Transverse colon (tissue), 4 donors: ENCODE measurements around the gene LOXL1. TPM values are rescaled to one million over a fixed set of nuclear protein-coding genes. Genes with fewer than 3 reads are reported as not detected.
"Not testable (repeated sequence)": the region's sequence is repeated elsewhere in the genome, so short reads cannot be mapped to it uniquely, and the experiment has no call there.

Source experiments
- DNase-seq: peaks from one replicate; pipeline ENCODE4 v3.0.0-alpha.2; 2019
- H3K27ac ChIP-seq, 4 donors: fragments of 200-600 bp; sonication (generic); 2 replicates each; pipeline ENCODE4 v1.5.1; 2016 to 2018; ENCODE audit warnings: inconsistent platforms in 4 of 4
- H3K27me3 ChIP-seq: fragments of 200-600 bp; sonication (generic); 2 replicates; pipeline ENCODE4 v1.5.1; 2017; ENCODE audit warnings: inconsistent platforms
- H3K36me3 ChIP-seq, 4 donors: fragments of 200-600 bp; sonication (generic); 2 replicates each; pipeline ENCODE4 v1.5.1; 2017 to 2019; ENCODE audit warnings: inconsistent platforms in 4 of 4
- H3K4me1 ChIP-seq, 4 donors: fragments of 200-600 bp; sonication (generic); 2 replicates each; pipeline ENCODE4 v1.5.1; 2017 to 2020; ENCODE audit warnings: inconsistent platforms in 4 of 4
- H3K4me3 ChIP-seq, 4 donors: fragments of 200-600 bp; sonication (generic); 1 replicate in 1 of 4; 2 replicates in 3 of 4; pipeline versions ENCODE4 v1.5.1 to v1.6.1; 2017 to 2019; ENCODE audit warnings: inconsistent platforms in 4 of 4
- H3K9me3 ChIP-seq, 2 donors: fragments of 200-600 bp; sonication (generic); 2 replicates each; pipeline ENCODE4 v1.5.1; 2017 to 2019; ENCODE audit warnings: inconsistent platforms in 2 of 2
- EP300 ChIP-seq: sonication (generic); formaldehyde crosslinking; IDR thresholded peaks from one replicate; pipeline ENCODE4 v1.6.1; 2017; ENCODE audit warnings: antibody characterized with exemption, low read depth
- POLR2A ChIP-seq: fragments of 450-650 bp; IDR thresholded peaks from one replicate; pipeline ENCODE4 v1.6.1; 2016; ENCODE audit warnings: antibody characterized with exemption, mild to moderate bottlenecking, moderate library complexity
- POLR2AphosphoS5 ChIP-seq, 3 donors: sonication (generic); formaldehyde crosslinking; IDR thresholded peaks; one replicate each; pipeline ENCODE4 v1.6.1; 2016; ENCODE audit warnings: antibody characterized with exemption in 3 of 3
- WGBS, 2 donors: methylation state at CpG; one replicate each; pipeline ENCODE4 v1.1.5; 2018; ENCODE audit warnings: low coverage in 1 of 2; 5-methylcytosine and 5-hydroxymethylcytosine counted together
- in situ Hi-C, 4 donors: fragments of 200-750 bp; cut with MboI; loops; one replicate each; pipeline versions ENCODE4 v1.15.0 to v1.15.1; 2017; ENCODE audit warnings: low sequenced_read_pairs in 3 of 4, low pct_ligation_motif_present in 1 of 4, low pct_unique_long_range_greater_than_20kb in 1 of 4
- intact Hi-C: fragments of 100-400 bp; cut with DNase I; formaldehyde crosslinking; loops from one replicate; pipeline ENCODE4 v1.15.1; 2023; ENCODE audit warnings: low total_unique reads
- total RNA-seq, 4 donors: library from RNA; depleted of rRNA; stranded (reverse); fragments of >200 nt; gene quantifications; one replicate each; pipeline ENCODE4 v1.1.0, GENCODE V29; 2016
- TF ChIP-seq, protein P1 (sequence below), 5 experiments: fragments of 200-600 bp in 3 of 5; fragments of 450-650 bp in 2 of 5; sonication (generic) in 3 of 5; IDR thresholded peaks; 1 replicate in 2 of 5; 2 replicates in 3 of 5; pipeline ENCODE4 v1.5.1; 2016 to 2017; ENCODE audit warnings: antibody characterized with exemption in 5 of 5, inconsistent platforms in 3 of 5, mild to moderate bottlenecking in 2 of 5, moderate library complexity in 1 of 5

The LOXL1 gene
- total RNA-seq, 4 donors from 2014 or later = 1.8 to 6.8 (median 1.9) TPM; not detected in 1

DNA sequence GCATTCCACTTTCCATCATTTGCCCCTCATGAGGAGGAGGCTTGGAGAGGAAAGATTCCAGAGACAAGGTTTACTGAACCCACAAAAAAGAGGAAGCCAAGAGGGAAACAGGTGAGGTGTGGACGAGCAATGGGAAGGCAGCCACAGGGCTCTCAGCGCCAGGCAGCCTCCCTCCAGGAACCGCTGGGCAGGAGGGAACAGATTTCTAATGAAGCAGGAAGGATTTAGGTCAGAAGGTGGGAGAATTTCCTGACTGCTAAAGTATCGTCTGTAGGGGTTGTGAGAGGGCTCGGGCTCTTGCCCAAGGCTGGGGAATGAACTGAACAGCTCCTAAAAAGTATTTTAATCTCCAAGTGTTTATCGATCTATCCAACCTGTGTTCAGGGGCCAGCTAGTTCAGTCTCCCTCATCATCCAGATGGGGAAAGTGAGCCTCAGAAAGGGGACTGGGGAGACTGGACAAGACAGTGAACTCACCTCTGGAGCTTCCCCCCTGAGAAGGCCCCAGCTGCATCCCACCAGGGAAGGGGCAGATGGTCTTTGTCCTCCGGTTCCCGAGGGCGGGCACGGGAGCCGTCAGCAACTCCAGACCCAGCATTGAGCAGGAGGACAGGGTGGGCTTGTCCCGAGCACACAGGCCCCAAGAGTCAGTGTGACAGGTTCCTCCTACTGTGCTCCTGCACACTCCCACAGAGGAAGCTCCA lies 10.5 kb downstream of the LOXL1 start:
- Histone ChIP-seq H3K4me1 (peaks cover 0 to 10% (median 4%) of the 10 kb centered on the region in 4 donors), H3K27ac (no peak overlapping the region), H3K36me3 (no peaks in the 10 kb centered on the region), H3K9me3 (no peaks in the 10 kb centered on the region), H3K4me3 (no peak overlapping the region), H3K27me3 (no peaks in the 10 kb centered on the region)
- TF ChIP-seq POLR2AphosphoS5 (IDR thresholded peaks at IDR 0.05) = no peak
- TF ChIP-seq, protein P1, sequence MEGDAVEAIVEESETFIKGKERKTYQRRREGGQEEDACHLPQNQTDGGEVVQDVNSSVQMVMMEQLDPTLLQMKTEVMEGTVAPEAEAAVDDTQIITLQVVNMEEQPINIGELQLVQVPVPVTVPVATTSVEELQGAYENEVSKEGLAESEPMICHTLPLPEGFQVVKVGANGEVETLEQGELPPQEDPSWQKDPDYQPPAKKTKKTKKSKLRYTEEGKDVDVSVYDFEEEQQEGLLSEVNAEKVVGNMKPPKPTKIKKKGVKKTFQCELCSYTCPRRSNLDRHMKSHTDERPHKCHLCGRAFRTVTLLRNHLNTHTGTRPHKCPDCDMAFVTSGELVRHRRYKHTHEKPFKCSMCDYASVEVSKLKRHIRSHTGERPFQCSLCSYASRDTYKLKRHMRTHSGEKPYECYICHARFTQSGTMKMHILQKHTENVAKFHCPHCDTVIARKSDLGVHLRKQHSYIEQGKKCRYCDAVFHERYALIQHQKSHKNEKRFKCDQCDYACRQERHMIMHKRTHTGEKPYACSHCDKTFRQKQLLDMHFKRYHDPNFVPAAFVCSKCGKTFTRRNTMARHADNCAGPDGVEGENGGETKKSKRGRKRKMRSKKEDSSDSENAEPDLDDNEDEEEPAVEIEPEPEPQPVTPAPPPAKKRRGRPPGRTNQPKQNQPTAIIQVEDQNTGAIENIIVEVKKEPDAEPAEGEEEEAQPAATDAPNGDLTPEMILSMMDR (IDR thresholded peaks at IDR 0.05) = no peak
- TF ChIP-seq EP300 = no peak
- TF ChIP-seq POLR2A = no peak
- WGBS, 2 donors = 63% methylated on average over 12 of the region's 12 CpGs; no CpG with 5 or more reads in 1 of the 2 donors
- intact Hi-C loops (no loop called here), in situ Hi-C loops (loop anchor here in 1 of 4 donors (25.0 kb wide), 1 partner anchor 376 kb away; no protein-coding TSS in a partner anchor)
- no peak for DNase-seq

- no peaks in the 10 kb centered on the region for H3K36me3 ChIP-seq
- DNase-seq = no peak
- intact Hi-C loops = no loop called here
- no peaks in the 10 kb centered on the region for H3K9me3 ChIP-seq
- WGBS, 2 donors = 75% methylated on average over 9 of the region's 10 CpGs; no CpG with 5 or more reads in 1 of the 2 donors
- no peak overlapping the region for H3K27ac ChIP-seq
- peaks cover 0 to 10% (median 4%) of the 10 kb centered on the region in 4 donors for H3K4me1 ChIP-seq
- TF ChIP-seq POLR2AphosphoS5 (IDR thresholded peaks at IDR 0.05) = no peak
- TF ChIP-seq, protein P1 (IDR thresholded peaks at IDR 0.05) = no peak
- no peak for TF ChIP-seq EP300
- TF ChIP-seq POLR2A = no peak
- H3K4me3 ChIP-seq = no peak overlapping the region
- no peaks in the 10 kb centered on the region for H3K27me3 ChIP-seq
- in situ Hi-C loops = loop anchor here in 1 of 4 donors (25.0 kb wide), 1 partner anchor 375 kb away; no protein-coding TSS in a partner anchor
These were observed 11.0 kb downstream of the LOXL1 start for GRCh38 chr15:73937296-73937695.

- Histone ChIP-seq H3K4me1 (peaks cover 0 to 10% (median 4%) of the 10 kb centered on the region in 4 donors), H3K9me3 (no peaks in the 10 kb centered on the region), H3K27me3 (no peaks in the 10 kb centered on the region), H3K27ac (no peak overlapping the region), H3K4me3 (no peak overlapping the region), H3K36me3 (no peaks in the 10 kb centered on the region)
- DNase-seq = no peak
- in situ Hi-C loops = loop anchor here in 1 of 4 donors (25.0 kb wide), 1 partner anchor 375 kb away; no protein-coding TSS in a partner anchor
- TF ChIP-seq, protein P1 (IDR thresholded peaks at IDR 0.05) = no peak
- TF ChIP-seq POLR2AphosphoS5 (IDR thresholded peaks at IDR 0.05) (no peak), EP300 (no peak), POLR2A (no peak)
- intact Hi-C loops = no loop called here
- 96% methylated on average over 11 of the region's 11 CpGs; no CpG with 5 or more reads in 1 of the 2 donors for WGBS, 2 donors
These were observed 11.5 kb downstream of the LOXL1 start for GRCh38 chr15:73937726-73938125.

- H3K27ac ChIP-seq, DNase-seq, H3K9me3 ChIP-seq, H3K4me3 ChIP-seq, H3K27me3 ChIP-seq, H3K36me3 ChIP-seq, intact Hi-C loops: not testable (repeated sequence)
- H3K4me1 ChIP-seq = peaks cover 0 to 10% (median 4%) of the 10 kb centered on the region in 4 donors
- in situ Hi-C loops = loop anchor here in 1 of 4 donors (25.0 kb wide), 1 partner anchor 374 kb away; no protein-coding TSS in a partner anchor
- WGBS, 2 donors = 95 to 100% methylated on average over 1 to 8 of the region's 8 CpGs
These were observed 12.3 kb downstream of the LOXL1 start for GRCh38 chr15:73938516-73938915.
